Endodermal cell (in vitro differentiated cells): ENCODE results near the gene SUSD3. TPM values are rescaled to one million over a fixed set of nuclear protein-coding genes. Genes with fewer than 3 reads are reported as not detected.

Experiments
- DNase-seq: peaks from one replicate; pipeline ENCODE4 v3.0.0-alpha.2; 2017
- H3K27ac ChIP-seq: 2 replicates; pipeline ENCODE4 v1.5.1; 2013; ENCODE audit warnings: mild to moderate bottlenecking, low read depth, low read length, moderate library complexity
- H3K27me3 ChIP-seq: 2 replicates; pipeline ENCODE4 v1.6.1; 2013; ENCODE audit warnings: mild to moderate bottlenecking, low read length, moderate library complexity; ENCODE audit not compliant: insufficient read depth, control insufficient read depth, poor library complexity, severe bottlenecking
- H3K36me3 ChIP-seq: 2 replicates; pipeline ENCODE4 v1.7.0; 2013; ENCODE audit warnings: mild to moderate bottlenecking, low read length, moderate library complexity; ENCODE audit not compliant: control insufficient read depth, insufficient read depth
- H3K4me1 ChIP-seq: one replicate; pipeline ENCODE4 v1.7.0; 2013; ENCODE audit warnings: low read length; ENCODE audit not compliant: control insufficient read depth, insufficient read depth
- H3K4me3 ChIP-seq: 2 replicates; pipeline ENCODE4 v1.5.1; 2013; ENCODE audit warnings: mild to moderate bottlenecking, low read length, moderate library complexity
- H3K9ac ChIP-seq: 2 replicates; pipeline ENCODE4 v1.6.1; 2013; ENCODE audit warnings: mild to moderate bottlenecking, low read length, moderate library complexity; ENCODE audit not compliant: poor library complexity, severe bottlenecking; ENCODE audit errors: extremely low read depth
- H3K9me3 ChIP-seq: 2 replicates; pipeline ENCODE4 v1.6.1; 2013; ENCODE audit warnings: mild to moderate bottlenecking, low read length, moderate library complexity; ENCODE audit not compliant: control insufficient read depth
- H3K27ac Mint-ChIP-seq: 2 replicates; pipeline ENCODE4 v1.8.0; 2020; ENCODE audit warnings: mixed read lengths
- H3K27me3 Mint-ChIP-seq: 2 replicates; pipeline ENCODE4 v1.8.0; 2021; ENCODE audit warnings: mild to moderate bottlenecking, mixed read lengths; ENCODE audit not compliant: insufficient read depth
- H3K36me3 Mint-ChIP-seq: 2 replicates; pipeline ENCODE4 v1.8.0; 2020; ENCODE audit warnings: low read depth, mixed read lengths
- H3K4me1 Mint-ChIP-seq: 2 replicates; pipeline ENCODE4 v1.8.0; 2020; ENCODE audit warnings: mixed read lengths
- H3K4me3 Mint-ChIP-seq: 2 replicates; pipeline ENCODE4 v1.8.0; 2020; ENCODE audit warnings: mild to moderate bottlenecking, moderate library complexity, mixed read lengths
- H3K9me3 Mint-ChIP-seq: 2 replicates; pipeline ENCODE4 v1.8.0; 2020; ENCODE audit warnings: mild to moderate bottlenecking, mixed read lengths
- WGBS, 2 experiments: methylation state at CpG; one replicate each; pipeline versions ENCODE4 v1.1.5 to v1.1.7; 2013; ENCODE audit warnings: missing lambda C conversion rate in 2 of 2, mixed read lengths in 1 of 2; ENCODE audit not compliant: insufficient coverage in 1 of 2, insufficient read length in 1 of 2; 5-methylcytosine and 5-hydroxymethylcytosine counted together
- total RNA-seq, 2 donors: library from RNA; stranded (reverse); fragmentation: NEBNext Ultra II Directional in 1 of 2; extraction: Animal tissue kit (Norgen Biotek cat#: 25700) in 1 of 2; gene quantifications; 2 replicates in 1 of 2; 3 replicates in 1 of 2; pipeline ENCODE4 v1.2.1, GENCODE V29; 2021
- TF ChIP-seq, protein P1 (sequence below): fragments of 200-600 bp; sonication (generic); conservative IDR thresholded peaks from 2 replicates; pipeline ENCODE4 v1.5.0; 2021; ENCODE audit warnings: antibody characterized with exemption, mild to moderate bottlenecking

The SUSD3 gene
- total RNA-seq, 2 donors from 2014 or later, result 5.1 to 5.9 TPM

- Mint-ChIP-seq H3K4me3 (no peak overlapping the region), H3K4me1 (peaks cover 3% of the 10 kb centered on the region), H3K9me3 (no peaks in the 10 kb centered on the region), H3K27me3 (no peaks in the 10 kb centered on the region), H3K27ac (no peak overlapping the region), H3K36me3 (no peaks in the 10 kb centered on the region)
- 90 to 96% methylated on average over 3 to 5 of the region's 5 CpGs for WGBS, 2 experiments
- TF ChIP-seq, protein P1, sequence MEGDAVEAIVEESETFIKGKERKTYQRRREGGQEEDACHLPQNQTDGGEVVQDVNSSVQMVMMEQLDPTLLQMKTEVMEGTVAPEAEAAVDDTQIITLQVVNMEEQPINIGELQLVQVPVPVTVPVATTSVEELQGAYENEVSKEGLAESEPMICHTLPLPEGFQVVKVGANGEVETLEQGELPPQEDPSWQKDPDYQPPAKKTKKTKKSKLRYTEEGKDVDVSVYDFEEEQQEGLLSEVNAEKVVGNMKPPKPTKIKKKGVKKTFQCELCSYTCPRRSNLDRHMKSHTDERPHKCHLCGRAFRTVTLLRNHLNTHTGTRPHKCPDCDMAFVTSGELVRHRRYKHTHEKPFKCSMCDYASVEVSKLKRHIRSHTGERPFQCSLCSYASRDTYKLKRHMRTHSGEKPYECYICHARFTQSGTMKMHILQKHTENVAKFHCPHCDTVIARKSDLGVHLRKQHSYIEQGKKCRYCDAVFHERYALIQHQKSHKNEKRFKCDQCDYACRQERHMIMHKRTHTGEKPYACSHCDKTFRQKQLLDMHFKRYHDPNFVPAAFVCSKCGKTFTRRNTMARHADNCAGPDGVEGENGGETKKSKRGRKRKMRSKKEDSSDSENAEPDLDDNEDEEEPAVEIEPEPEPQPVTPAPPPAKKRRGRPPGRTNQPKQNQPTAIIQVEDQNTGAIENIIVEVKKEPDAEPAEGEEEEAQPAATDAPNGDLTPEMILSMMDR, result no peak
- Histone ChIP-seq H3K9me3 (no peaks in the 10 kb centered on the region), H3K36me3 (no peaks in the 10 kb centered on the region), H3K9ac (no peak overlapping the region), H3K4me3 (no peak overlapping the region), H3K4me1 (no peaks in the 10 kb centered on the region), H3K27ac (no peak overlapping the region), H3K27me3 (no peaks in the 10 kb centered on the region)
- no peak for DNase-seq
These were observed 13.9 kb downstream of the SUSD3 start for GRCh38 chr9:93072383-93072795.

DNA sequence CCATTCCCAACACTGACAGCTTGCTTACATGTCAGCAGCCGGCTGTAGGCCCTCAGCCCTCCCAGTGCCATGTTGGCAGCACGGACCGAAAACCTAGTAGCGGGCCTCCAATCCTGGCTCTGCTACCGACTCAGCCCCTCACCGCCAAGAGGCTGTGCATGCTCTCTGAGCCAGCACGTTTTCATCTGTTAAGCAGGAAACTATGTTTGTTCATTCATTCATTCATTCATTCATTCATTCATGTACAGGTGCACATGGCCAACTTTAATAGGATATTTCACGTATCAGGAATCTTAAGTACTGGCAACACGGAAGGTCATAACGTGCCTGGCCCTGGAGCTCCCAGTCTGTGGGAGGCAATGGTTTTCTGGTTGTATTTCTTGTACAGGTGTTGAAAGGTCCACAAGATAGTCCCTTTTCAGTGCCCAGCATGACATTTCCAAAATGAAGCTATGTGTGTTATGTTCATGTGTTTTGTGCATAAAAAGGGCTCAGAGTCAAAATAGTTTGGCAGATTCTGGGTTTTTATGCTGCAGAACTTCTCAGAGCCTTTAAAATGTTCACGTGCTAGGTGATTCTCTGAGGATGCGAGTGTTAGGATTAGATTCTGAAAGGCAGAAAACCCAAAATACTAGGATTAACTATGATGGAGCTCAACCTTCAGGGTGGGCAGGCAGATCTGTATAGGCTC, 17.7 kb downstream of the SUSD3 start:
- WGBS, 2 experiments, result 90 to 91% methylated on average over 7 to 12 of the region's 12 CpGs

DNA sequence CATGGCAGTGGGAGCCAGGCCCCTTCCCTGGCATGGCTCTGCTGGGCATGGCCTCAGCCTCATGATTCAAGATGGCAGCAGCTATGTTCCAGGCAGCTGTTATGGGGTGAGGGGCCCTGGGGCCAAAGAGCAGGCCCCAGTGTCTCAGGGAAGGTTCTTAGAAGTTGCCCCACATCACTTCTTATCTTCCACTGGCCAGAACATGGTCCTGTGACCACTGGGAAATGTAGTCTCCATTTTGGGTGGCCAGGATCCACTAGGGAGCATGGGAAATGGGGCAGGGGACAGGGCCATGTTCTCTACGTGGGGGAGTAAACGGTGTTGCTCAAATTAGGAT, 18.3 kb downstream of the SUSD3 start:
- Histone ChIP-seq H3K36me3 (no peaks in the 10 kb centered on the region), H3K27ac (no peak overlapping the region), H3K9ac (no peak overlapping the region), H3K4me3 (no peak overlapping the region), H3K27me3 (no peaks in the 10 kb centered on the region), H3K9me3 (no peaks in the 10 kb centered on the region), H3K4me1 (no peaks in the 10 kb centered on the region)
- TF ChIP-seq, protein P1, result no peak
- no peak overlapping the region for H3K4me3 Mint-ChIP-seq
- no peak overlapping the region for H3K27ac Mint-ChIP-seq
- H3K27me3 Mint-ChIP-seq, result no peaks in the 10 kb centered on the region
- DNase-seq, result no peak
- H3K36me3 Mint-ChIP-seq, result no peaks in the 10 kb centered on the region
- no peaks in the 10 kb centered on the region for H3K9me3 Mint-ChIP-seq
- peaks cover 3% of the 10 kb centered on the region for H3K4me1 Mint-ChIP-seq
- 92 to 100% methylated on average over 2 of the region's 2 CpGs for WGBS, 2 experiments

More for the DNA sequence above, 17.7 kb downstream of the SUSD3 start:
- Histone ChIP-seq H3K4me3 (no peak overlapping the region), H3K4me1 (no peaks in the 10 kb centered on the region), H3K27me3 (no peaks in the 10 kb centered on the region), H3K36me3 (no peaks in the 10 kb centered on the region), H3K9me3 (no peaks in the 10 kb centered on the region), H3K27ac (no peak overlapping the region), H3K9ac (no peak overlapping the region)
- Mint-ChIP-seq H3K4me3 (no peak overlapping the region), H3K9me3 (no peaks in the 10 kb centered on the region), H3K27ac (no peak overlapping the region), H3K4me1 (peaks cover 3% of the 10 kb centered on the region), H3K27me3 (no peaks in the 10 kb centered on the region), H3K36me3 (no peaks in the 10 kb centered on the region)
- TF ChIP-seq, protein P1, result no peak
- DNase-seq, result no peak
